Measurements from ENCODE around the gene CPSF3. TPM values are rescaled to one million over a fixed set of nuclear protein-coding genes. Genes with fewer than 3 reads are reported as not detected.

The CPSF3 gene
- total RNA-seq, 1 donor from 2014 or later: 86.4 TPM

- peaks cover 10% of the 10 kb centered on the region for H3K36me3 Mint-ChIP-seq (ENCODE audit: low read depth)
- H3K27me3 Mint-ChIP-seq (ENCODE audit: low read depth): no peaks in the 10 kb centered on the region
- H3K4me1 Mint-ChIP-seq: no peaks in the 10 kb centered on the region
- TF ChIP-seq, protein P1, sequence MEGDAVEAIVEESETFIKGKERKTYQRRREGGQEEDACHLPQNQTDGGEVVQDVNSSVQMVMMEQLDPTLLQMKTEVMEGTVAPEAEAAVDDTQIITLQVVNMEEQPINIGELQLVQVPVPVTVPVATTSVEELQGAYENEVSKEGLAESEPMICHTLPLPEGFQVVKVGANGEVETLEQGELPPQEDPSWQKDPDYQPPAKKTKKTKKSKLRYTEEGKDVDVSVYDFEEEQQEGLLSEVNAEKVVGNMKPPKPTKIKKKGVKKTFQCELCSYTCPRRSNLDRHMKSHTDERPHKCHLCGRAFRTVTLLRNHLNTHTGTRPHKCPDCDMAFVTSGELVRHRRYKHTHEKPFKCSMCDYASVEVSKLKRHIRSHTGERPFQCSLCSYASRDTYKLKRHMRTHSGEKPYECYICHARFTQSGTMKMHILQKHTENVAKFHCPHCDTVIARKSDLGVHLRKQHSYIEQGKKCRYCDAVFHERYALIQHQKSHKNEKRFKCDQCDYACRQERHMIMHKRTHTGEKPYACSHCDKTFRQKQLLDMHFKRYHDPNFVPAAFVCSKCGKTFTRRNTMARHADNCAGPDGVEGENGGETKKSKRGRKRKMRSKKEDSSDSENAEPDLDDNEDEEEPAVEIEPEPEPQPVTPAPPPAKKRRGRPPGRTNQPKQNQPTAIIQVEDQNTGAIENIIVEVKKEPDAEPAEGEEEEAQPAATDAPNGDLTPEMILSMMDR (conservative IDR thresholded peaks at IDR 0.05): no peak
- no peak overlapping the region for H3K27ac Mint-ChIP-seq (ENCODE audit: unreplicated experiment)
- no peaks in the 10 kb centered on the region for H3K9me3 Mint-ChIP-seq
- DNase-seq (ENCODE audit: low read depth, low spot score): no peak
- no peak overlapping the region for H3K4me3 Mint-ChIP-seq
Measured at GRCh38 chr2:9410108-9410507, 13.3 kb upstream of the CPSF3 start.

DNA sequence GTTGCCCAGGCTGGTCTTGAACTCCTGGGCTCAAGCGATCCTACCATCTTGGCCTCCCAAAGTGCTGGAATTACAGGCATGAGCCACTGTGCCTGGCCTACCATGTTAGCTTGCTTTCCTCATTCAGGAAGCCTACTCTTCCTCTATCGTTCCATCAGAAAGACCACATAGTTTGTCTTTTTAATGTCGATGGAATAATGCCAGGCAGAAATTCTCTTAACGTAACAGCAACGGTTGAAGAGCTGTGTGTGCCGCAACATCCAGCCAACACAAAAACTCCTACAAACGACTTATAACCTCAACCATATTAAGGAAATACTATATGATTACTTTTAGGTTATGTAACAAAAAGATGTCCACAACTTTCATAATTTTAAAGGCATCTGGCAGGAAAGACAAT is 10.7 kb upstream of the CPSF3 start:
- Mint-ChIP-seq H3K4me3 (no peak overlapping the region), H3K27me3 (ENCODE audit: low read depth) (no peaks in the 10 kb centered on the region), H3K9me3 (no peaks in the 10 kb centered on the region), H3K4me1 (peaks cover 3% of the 10 kb centered on the region), H3K36me3 (ENCODE audit: low read depth) (peaks cover 9% of the 10 kb centered on the region), H3K27ac (ENCODE audit: unreplicated experiment) (no peak overlapping the region)
- no peak for DNase-seq (ENCODE audit: low read depth, low spot score)
- TF ChIP-seq, protein P1 (conservative IDR thresholded peaks at IDR 0.05): no peak

- Mint-ChIP-seq H3K4me3 (no peak overlapping the region), H3K27me3 (ENCODE audit: low read depth) (no peaks in the 10 kb centered on the region), H3K4me1 (peaks cover 9% of the 10 kb centered on the region), H3K27ac (ENCODE audit: unreplicated experiment) (no peak overlapping the region), H3K36me3 (ENCODE audit: low read depth) (peaks cover 7% of the 10 kb centered on the region), H3K9me3 (no peaks in the 10 kb centered on the region)
- DNase-seq (ENCODE audit: low read depth, low spot score): no peak
- TF ChIP-seq, protein P1 (conservative IDR thresholded peaks at IDR 0.05): no peak
Measured at GRCh38 chr2:9415516-9416169, 7.8 kb upstream of the CPSF3 start.

DNA sequence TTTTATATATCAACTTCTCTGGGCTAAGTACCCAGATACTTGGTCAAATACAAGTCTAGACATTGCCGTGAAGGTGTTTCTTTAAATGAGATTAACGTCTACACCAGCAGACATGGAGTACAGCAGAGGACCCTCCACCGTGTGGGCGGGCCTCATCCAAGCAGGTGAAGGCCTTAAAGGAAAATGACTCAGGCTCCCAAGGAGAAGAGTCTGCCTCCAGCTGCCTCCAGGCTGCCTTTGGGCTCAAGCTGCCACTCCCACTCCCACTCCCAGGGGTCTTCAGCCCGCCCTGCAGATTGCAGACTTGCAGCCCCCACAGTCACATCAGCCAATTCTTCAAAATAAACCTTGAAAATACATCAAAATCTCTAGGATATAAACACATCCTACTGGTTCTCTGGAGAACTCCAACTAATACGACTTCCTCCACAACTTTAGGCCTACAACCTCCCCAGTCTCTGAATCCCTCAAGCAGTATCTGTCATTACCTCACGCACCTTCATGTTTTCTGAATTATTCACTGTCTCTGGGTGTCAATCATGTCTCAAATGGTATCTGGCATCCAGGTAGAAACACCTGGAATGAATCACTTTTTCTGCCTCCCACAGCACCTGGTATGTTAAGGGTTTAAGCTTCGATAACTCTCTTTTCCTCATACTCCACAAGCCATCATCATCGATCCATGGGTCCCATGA is 7.0 kb upstream of the CPSF3 start:
- TF ChIP-seq, protein P1 (conservative IDR thresholded peaks at IDR 0.05): no peak
- Mint-ChIP-seq H3K27ac (ENCODE audit: unreplicated experiment) (no peak overlapping the region), H3K4me1 (peaks cover 11% of the 10 kb centered on the region), H3K27me3 (ENCODE audit: low read depth) (no peaks in the 10 kb centered on the region), H3K36me3 (ENCODE audit: low read depth) (peaks cover 7% of the 10 kb centered on the region), H3K9me3 (no peaks in the 10 kb centered on the region), H3K4me3 (no peak overlapping the region)
- no peak for DNase-seq (ENCODE audit: low read depth, low spot score)

DNA sequence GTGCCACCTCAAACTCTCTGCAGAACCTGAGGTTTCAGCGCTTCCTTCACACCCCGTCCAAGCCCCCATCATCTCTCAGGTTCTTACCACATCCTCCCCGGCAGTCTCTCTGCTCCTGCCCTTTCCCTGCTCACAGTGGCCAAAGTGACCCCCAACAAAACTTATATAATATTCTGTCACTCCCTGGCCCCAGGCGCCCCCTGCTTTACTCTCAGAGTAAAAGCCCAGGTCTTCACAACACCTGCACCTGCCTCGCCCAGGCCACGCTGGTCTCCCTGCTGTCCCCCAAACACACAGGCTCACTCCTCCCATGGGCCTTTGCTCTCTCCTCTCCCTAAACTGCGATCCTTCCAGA is 6.5 kb upstream of the CPSF3 start:
- TF ChIP-seq, protein P1 (conservative IDR thresholded peaks at IDR 0.05): no peak
- H3K27me3 Mint-ChIP-seq (ENCODE audit: low read depth): no peaks in the 10 kb centered on the region
- peaks cover 15% of the 10 kb centered on the region for H3K4me1 Mint-ChIP-seq
- no peak overlapping the region for H3K4me3 Mint-ChIP-seq
- no peak for DNase-seq (ENCODE audit: low read depth, low spot score)
- H3K9me3 Mint-ChIP-seq: no peaks in the 10 kb centered on the region
- H3K36me3 Mint-ChIP-seq (ENCODE audit: low read depth): peaks cover 7% of the 10 kb centered on the region
- peak overlapping the region; percentile 62 for H3K27ac Mint-ChIP-seq (ENCODE audit: unreplicated experiment)
